Erythroblast (primary cell): ENCODE measurements around the gene CELF4.

ENCODE experiments used
- DNase-seq, 2 experiments: peaks; one replicate each; lab custom pipeline; 2025; lab: John Stamatoyannopoulos, UW
- GATA1 ChIP-seq: IDR thresholded peaks from 2 replicates; pipeline ENCODE4 v1.6.1; 2011; ENCODE audit warnings: low read depth, mild to moderate bottlenecking, control low read depth, low read length, moderate library complexity
- POLR2A ChIP-seq: IDR thresholded peaks from 2 replicates; pipeline ENCODE4 v1.6.1; 2011; ENCODE audit warnings: mild to moderate bottlenecking, low read length

The CELF4 gene

GRCh38 chr18:37428288-37428974, 137.2 kb downstream of the CELF4 start:
- TF ChIP-seq GATA1 (no peak), POLR2A (no peak)
- DNase-seq = no peak

DNA sequence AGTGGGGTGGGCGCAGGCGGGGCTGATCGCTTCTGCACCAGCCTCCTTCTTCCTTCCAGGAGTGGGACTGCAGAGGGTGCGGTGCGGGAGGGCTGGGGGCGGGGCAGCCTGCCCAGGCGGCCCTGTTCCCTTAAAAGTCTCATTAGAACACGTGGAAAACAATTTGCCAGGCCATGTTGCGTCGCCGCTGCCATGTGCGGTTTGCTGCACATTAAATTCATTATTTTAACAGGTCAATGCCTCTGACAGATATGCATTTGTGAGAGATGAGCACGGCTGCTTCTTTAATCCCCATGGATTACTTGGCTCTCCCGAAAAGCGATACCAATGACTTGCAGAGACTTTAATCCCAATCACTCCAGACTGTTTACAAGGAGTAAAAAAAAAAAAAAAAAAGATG, 139.0 kb downstream of the CELF4 start:
- no peak for TF ChIP-seq GATA1
- no peak for TF ChIP-seq POLR2A

DNA sequence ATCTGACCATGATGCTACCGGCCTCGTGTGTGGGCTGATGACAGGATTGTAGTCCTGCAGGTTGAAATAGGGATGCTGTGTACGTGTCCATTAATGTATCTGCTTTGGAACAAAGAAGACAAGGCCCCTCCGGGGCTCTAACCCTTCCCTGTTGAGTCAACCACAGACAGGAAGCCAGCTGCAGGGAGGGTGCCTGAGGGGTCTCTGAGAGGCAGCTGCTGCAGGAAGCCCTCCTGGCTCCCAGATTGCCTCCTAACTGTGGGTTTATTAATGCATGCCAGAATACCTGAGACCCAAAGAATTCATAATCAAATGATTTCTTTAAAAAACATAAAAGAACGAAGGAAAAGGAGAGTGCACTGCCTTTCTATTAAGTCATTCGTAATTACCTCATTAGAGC, 140.4 kb downstream of the CELF4 start:
- no peak for TF ChIP-seq GATA1
- no peak for TF ChIP-seq POLR2A
- no peak for DNase-seq

More for the DNA sequence above, 139.0 kb downstream of the CELF4 start:
- no peak for DNase-seq

GRCh38 chr18:37424507-37424906, 141.1 kb downstream of the CELF4 start:
- TF ChIP-seq GATA1 (no peak), POLR2A (no peak)
- no peak for DNase-seq

GRCh38 chr18:37422596-37422995, 143.0 kb downstream of the CELF4 start:
- no peak for TF ChIP-seq POLR2A
- TF ChIP-seq GATA1 = no peak
- no peak for DNase-seq

DNA sequence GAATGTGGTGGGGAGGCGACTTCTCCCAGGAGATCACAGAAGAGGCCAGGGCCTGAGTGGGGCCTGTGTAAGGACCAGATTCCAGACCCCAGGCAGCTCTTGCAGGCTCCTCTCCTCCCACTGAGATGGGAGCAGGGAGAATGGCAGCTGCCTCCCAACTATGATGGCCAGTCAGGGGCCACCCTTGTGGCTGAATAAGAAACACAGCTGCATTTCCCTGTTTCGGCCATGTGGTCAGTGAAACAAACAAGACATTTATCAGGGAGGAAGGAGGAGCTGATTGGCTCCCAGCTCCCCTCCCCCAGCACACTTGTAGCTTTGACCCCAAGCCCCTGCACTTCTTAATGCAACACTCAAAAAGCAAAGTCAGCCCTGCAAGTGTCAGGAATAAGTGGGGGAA, 143.5 kb downstream of the CELF4 start:
- no peak for TF ChIP-seq POLR2A
- no peak for TF ChIP-seq GATA1
- no peak for DNase-seq

DNA sequence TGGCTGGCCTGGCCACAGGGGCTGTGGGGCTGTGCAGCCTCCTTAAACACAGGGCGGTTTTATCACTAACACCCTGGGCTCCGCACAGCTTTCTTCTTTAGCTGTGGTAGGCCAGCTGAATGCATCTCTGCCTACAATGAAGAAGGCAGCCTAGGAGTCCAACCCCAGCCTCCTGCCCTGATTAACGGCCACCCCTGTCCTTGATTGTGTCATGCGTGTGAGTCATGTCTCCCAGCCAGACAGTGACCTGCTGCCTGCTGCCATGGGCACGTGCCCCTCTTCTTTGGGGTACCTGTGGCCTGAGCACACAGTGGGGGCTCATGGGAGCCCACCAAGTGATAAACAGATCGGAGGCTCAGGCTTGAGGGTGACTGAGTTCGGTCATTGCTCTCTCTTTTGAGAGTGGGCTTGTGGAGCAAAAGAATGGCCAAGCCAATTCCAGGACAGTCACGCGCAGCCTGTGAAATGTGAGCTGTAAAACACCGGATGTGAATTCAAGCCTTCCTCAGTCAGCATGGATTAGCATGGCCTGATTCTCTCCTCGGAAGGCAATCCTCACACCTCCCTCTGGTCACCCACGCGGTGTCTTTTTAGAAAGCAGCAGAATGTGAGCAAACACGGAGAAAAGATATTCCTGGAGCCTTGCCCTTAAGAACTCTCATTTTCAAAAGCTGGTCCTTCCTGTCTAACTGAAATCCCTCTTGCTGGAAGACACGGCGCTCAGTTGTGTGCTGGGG, 144.1 kb downstream of the CELF4 start:
- DNase-seq = no peak
- no peak for TF ChIP-seq GATA1
- no peak for TF ChIP-seq POLR2A

DNA sequence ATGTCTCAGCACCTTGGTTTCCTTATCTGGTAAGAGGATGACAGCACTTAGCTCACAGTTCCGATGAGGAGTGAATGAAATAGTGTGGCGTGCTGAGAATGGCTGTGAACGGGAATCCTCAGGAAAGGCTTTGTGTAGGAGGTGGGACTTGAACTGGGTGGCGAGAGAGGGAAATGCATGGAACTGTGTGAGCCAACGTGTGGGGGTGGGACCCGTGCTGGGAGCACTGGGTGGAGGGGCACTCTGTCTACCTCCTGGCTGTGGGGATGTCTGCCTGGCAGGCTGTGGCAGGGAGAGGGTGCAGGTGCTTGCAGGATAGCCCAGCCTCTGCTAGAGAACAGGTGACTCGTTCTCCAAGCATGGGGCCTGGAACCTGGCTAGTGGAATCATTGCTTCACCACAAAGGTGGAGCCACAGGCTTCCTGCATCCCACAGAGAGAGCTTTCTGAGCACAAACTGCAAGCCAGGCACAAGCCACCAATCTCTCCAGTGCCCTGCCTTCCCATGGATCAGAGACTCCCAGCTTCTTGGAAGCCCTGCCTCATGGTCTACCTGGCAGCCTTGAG, 145.2 kb downstream of the CELF4 start:
- TF ChIP-seq POLR2A = no peak
- TF ChIP-seq GATA1 = no peak
- DNase-seq = no peak

DNA sequence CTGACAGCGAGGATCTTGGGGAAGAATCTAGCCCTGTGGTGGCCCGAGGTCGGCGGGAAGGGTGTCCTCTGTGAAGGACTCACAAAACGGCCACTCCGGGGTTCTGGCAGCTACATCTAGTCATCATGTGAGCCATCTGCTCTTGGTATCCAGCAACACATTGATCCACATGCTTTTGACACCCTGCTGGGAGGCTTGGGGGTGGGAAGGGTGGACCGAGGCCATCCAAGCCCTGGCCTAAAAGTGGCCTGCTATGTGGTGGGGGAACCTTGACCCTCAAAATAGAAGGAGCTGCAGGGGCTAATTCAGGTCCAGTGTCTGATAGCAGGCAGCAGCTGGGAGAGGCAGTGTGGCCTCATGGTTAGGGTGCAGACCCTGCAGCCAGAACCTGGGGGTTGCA, 145.7 kb downstream of the CELF4 start:
- no peak for DNase-seq
- TF ChIP-seq GATA1 (no peak), POLR2A (no peak)

- no peak for TF ChIP-seq POLR2A
- no peak for TF ChIP-seq GATA1
- DNase-seq = no peak
Measured at GRCh38 chr18:37419315-37419714, 146.3 kb downstream of the CELF4 start.

GRCh38 chr18:37414816-37415215, 150.8 kb downstream of the CELF4 start:
- TF ChIP-seq POLR2A (no peak), GATA1 (no peak)
- DNase-seq = no peak

GRCh38 chr18:37412829-37413228, 152.8 kb downstream of the CELF4 start:
- TF ChIP-seq POLR2A (no peak), GATA1 (no peak)
- DNase-seq = no peak

GRCh38 chr18:37412333-37412732, 153.3 kb downstream of the CELF4 start:
- no peak for TF ChIP-seq POLR2A
- no peak for TF ChIP-seq GATA1
- DNase-seq = no peak

DNA sequence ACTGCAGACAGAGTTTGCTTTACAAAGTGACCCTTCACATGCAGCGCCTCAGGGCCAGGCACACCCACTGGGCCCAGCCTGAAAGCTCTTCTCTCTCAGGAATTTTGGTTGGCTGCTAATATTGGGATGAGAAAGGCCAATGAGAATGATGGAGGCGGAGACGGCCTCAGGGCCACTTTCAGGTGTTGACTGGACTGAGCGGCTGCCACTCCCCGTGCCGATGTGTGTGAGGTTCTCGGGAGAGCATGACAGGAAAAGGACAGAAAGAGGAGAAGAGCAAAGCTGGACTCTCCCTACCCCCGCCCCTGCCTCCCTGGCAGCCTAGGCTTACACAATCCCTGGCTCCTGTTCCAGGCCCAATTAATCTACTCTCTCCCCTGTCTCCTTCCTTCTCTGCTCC, 155.7 kb downstream of the CELF4 start:
- TF ChIP-seq POLR2A (no peak), GATA1 (no peak)

More for the DNA sequence above, 155.7 kb downstream of the CELF4 start:
- no peak for DNase-seq
